SH-SY5Y (cell line): ENCODE measurements around the gene MEF2D.

ENCODE experiments used
- GATA2 ChIP-seq: IDR thresholded peaks from 2 replicates; pipeline ENCODE4 v1.6.1; 2011; ENCODE audit warnings: mild to moderate bottlenecking, low read depth, low read length
- GATA3 ChIP-seq: IDR thresholded peaks from 2 replicates; pipeline ENCODE4 v1.6.1; 2011; ENCODE audit warnings: low read depth, mild to moderate bottlenecking, low read length, moderate library complexity

DNA sequence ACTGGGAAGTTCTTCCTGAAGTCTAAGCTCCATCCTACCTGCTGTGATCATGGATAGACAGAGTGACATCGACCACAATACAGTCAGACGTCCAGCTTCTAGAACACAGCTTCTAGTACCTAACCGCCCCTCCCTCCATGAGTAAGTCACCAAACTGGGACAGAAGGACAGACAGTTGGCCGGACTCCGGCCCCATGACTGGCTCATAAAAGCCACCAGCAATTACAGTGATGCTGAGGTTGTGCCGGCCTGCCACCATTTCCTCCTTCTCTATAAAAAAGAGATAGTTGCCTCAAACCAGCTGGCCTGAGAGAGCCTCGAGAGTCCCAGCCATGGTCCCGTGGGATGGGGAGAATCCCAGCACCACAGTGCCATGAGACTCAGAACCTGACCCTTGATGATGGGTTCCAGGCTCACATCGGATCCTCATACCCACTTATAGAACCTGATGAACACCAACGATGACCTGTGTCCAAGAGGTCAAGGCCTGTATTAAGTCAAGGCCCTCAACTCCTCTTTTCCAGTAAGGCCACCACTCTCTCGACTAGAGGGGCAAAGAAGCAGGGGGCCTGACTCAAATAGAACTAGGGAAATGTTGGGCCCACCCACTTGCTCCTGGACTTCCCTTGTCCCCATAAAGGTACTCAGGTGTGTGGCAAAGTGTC is 3.4 kb downstream of the MEF2D start:
- TF ChIP-seq GATA3 (no peak), GATA2 (no peak)
